Hindlimb muscle (tissue), 1 donor: ENCODE data around the gene DSTYK. TPM values are rescaled to one million over a fixed set of nuclear protein-coding genes. Genes with fewer than 3 reads are reported as not detected.

Experiments used
- DNase-seq: peaks from one replicate; pipeline ENCODE4 v3.0.0-alpha.2; 2013
- polyA plus RNA-seq: library from polyadenylated mRNA; unstranded; fragments of 120-200 nt; gene quantifications from one replicate; pipeline ENCODE4 v1.2.1, GENCODE V29; 2013; ENCODE audit not compliant: insufficient read length

Gene DSTYK
- polyA plus RNA-seq, result 7.4 TPM

DNA sequence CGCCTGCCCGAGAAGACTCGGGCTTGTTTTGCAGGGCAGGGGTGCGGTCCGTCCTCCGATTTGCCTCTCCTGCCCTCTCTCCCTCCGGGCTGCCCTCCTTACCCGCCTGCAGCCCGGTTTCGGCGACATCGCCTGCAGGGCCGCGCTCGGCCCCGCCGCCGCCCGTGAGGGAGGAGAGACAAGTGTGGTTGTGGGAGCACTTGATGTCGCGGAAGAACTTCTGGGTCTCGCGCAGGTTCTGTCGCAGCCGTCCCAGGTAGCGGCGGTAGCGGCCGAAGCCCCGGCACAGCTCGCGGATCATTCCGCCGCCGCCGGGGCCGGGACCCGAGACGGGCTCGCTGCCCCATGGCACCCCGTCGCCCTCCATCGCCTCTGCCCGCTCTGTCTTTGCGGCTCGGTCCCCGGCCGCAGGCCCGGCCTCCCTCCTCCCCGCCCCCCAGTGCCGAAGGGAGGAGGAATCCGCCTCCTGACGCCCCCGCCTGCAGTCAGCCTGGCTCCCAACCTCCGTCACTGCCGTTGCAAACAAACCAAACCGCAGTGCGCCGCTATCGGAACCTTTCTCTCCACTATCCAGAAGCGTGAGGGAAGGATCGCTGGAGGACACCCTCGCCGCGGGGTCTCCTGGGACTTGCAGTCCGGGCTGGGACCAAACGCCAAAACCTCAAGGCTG is at the start of gene DSTYK:
TSS of gene DSTYK (minus strand) at position 534 of the 670 bp plus-strand sequence. CDS start at position 367, 167 bp downstream.
- peak; percentile 94 for DNase-seq

- no peak for DNase-seq
These were observed 48.5 kb upstream of the DSTYK start for GRCh38 chr1:205259998-205260397.

DNA sequence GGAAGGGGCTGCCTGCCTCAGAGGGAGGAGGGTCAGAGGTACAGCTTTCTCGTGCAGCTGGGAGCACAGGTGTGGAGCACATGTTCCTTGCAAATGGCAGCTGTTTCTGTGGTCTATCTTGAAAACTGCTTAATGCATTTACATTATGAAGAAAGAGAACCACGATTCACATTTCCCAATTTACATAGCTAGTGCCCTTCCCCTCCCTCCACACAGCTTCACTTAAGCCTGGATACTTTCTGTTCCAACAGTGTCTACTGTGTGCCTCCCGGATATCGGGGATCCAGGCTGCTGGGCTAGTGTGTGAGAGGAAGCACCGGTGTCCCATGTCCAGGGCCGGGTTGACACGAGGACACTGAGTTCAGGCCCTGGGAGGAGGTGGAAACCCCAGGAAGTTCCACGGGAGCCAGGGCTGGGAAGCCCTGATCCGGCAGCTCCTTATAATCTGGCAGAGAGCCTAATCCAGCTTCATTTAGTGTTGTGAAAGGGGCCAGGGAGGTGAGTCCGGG is 47.9 kb upstream of the DSTYK start:
- DNase-seq, result no peak

GRCh38 chr1:205258719-205259118 is 47.2 kb upstream of the DSTYK start:
- no peak for DNase-seq

DNA sequence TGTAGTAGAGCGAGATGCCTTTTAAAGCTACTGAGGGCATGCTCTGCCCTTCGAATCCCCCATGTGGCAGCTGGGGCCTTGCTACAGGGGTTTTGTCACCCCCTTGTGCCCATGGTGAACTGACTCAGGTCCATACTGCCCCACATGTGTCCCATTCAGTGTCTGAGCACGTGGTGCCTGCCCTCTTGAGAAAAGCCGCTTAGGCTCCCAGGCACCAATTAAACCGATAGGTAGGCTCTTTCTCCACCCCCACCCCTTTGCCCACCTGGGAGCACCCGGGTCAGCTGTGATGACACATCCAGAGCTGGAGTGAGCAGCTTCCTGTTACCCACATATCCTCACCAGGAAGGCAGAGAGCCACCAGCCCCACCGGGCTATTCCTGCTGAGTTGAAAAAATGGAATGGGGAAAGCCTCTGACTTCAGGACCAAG is 46.8 kb upstream of the DSTYK start:
- no peak for DNase-seq

GRCh38 chr1:205257735-205258134 is 46.2 kb upstream of the DSTYK start:
- DNase-seq, result no peak

DNA sequence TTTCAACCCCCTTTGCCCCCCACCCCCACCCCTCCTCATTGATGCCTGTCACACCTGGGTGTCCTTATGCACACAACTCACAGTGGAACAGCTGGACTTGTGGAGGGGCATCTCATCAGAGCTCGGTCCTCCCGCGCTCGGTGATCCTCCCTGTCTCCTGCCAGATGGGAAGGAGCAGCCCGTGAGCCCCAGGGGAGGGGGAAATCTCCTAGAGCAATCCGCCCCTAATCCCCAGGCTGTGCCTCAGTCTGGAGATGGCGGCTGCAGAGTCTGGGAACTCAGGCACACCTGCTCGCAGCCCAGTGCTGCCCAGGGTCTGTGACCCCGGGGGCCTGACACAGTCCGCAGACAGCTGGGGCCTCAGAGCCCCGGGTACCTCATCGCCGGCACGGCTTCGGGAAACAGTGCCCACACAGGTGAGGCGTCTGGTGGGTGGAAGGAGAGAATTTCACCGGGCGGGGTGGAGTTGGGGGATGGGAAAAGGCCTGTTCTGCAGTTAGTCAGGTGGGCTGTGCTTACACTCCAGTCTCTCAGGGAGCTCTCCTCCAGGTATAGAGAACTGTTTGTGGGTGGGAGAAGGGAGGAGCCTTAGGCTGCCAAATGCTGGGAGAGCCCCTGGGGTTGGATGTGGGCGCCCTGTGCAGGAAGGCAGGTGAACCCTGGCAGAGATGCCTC is 45.6 kb upstream of the DSTYK start:
- DNase-seq, result no peak

- peak; percentile 92 for DNase-seq
These were observed 44.7 kb upstream of the DSTYK start for GRCh38 chr1:205255941-205256780.

DNA sequence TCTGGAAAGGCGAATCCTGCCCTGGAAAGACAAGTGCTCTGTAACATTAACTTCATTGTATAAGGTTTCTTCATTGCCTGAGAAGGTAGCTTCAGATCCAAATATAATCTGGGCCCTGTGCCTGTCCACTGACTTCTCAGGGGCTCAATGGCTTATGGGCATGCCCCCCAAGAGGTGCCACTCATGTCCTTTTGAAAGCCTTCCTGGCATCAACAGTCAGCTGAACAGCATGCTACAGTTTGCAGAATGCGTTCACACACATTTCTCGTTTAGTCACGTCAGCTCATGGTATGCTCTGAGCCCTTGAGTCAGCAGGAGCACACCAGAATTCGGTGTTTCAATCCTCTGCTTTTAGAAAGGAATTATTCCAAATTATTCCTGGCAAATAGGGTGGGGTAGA is 40.1 kb upstream of the DSTYK start:
- no peak for DNase-seq

GRCh38 chr1:205250699-205251098 is 39.2 kb upstream of the DSTYK start:
- DNase-seq, result no peak

DNA sequence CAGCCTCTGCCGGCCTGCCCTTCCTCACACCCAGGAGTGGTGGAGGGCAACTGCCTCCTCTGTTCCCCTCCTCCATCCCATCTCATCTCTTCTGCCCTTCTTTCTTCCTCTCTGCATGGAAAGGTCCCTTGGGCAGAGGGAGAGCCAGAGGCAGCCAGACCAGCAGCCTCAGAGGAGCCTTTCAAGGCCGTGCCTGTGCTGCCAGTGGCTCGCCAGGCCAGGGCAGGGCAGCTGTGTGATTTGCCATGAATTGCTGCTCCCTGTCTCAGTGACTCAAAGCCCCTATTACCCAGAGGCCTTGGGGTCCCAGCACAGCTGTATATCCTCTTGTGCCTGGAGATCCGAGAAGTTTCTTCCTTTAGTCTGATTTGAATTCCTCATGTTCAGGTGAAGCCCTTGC is 38.1 kb upstream of the DSTYK start:
- no peak for DNase-seq

- no peak for DNase-seq
These were observed 37.5 kb upstream of the DSTYK start for GRCh38 chr1:205248793-205249601.

GRCh38 chr1:205247130-205247921 is 35.8 kb upstream of the DSTYK start:
- DNase-seq, result no peak

DNA sequence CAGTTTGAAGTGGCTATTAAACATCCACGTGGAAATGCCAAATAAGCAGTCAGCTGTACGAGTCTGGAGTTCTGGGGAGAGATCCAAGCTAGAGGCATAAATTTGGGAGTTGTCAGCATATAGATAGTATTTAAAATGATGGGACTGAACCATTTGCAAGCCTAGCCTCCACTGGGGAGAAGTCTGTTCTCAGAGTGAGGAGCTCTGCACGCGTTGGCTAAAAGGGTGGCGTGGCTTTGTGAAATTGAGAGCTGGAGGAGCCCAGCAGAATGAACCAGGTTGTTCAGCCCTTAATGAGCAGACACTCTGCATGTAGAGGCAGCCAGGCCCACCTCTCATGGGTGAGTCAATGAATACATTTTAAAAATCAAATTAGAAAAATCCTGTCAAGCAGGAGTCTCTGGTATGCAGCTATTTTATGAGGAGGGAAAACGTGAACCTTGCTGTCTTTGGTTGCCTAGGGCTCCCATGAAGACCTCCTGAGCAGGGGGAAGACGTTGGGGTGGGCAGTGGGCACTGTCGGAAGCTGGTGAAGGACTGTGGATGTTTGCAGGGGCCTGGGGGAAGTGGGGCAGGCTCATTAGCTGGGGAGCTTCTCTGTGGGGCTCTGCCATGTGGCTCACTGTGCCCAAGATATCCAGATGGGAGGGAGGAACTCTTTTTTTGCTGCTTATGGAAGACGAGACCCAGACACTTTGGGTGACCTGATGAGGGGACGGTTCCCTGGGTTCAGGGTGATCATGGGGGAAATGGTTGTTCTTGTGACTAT is 35.0 kb upstream of the DSTYK start:
- DNase-seq, result no peak

DNA sequence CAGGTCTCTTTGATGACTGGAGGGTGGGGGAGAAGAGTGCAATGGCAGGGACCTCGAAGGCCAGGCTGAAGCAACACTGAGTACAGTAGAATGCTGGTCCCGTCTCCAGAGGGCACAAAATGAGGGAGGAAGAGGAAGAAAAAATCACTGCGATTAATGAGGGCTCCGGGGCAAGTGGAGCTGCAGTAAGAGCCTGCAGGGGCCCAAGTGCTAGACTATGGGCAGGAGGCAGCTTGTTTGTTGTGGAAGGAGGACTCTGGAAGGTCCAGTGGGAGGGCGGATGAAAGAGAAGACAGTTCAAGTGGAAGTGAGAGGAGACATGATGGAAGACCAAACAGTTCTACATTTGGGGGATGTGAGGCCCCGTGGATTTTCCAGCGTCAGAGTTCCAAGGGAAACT is 33.6 kb upstream of the DSTYK start:
- DNase-seq, result no peak

DNA sequence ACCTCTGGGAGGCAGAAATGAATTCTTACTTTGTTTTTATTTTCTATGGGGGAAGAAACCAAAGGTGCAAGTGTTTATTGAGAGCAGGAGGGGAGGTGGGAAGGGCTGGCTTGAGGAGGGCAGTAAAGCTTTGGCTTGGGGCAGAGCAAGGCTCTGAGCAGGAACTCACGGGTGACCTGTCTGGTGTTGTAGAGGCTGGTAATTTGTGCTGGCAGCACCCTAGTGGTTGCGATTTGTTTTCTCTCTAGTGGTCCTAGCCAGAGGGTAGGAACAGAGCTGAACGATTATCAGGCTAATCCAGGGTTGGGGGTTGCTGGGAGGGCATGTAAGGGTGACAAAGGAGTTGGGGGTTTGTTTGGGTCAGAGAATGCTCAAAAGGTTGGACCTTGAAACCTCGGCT is 32.9 kb upstream of the DSTYK start:
- DNase-seq, result no peak

DNA sequence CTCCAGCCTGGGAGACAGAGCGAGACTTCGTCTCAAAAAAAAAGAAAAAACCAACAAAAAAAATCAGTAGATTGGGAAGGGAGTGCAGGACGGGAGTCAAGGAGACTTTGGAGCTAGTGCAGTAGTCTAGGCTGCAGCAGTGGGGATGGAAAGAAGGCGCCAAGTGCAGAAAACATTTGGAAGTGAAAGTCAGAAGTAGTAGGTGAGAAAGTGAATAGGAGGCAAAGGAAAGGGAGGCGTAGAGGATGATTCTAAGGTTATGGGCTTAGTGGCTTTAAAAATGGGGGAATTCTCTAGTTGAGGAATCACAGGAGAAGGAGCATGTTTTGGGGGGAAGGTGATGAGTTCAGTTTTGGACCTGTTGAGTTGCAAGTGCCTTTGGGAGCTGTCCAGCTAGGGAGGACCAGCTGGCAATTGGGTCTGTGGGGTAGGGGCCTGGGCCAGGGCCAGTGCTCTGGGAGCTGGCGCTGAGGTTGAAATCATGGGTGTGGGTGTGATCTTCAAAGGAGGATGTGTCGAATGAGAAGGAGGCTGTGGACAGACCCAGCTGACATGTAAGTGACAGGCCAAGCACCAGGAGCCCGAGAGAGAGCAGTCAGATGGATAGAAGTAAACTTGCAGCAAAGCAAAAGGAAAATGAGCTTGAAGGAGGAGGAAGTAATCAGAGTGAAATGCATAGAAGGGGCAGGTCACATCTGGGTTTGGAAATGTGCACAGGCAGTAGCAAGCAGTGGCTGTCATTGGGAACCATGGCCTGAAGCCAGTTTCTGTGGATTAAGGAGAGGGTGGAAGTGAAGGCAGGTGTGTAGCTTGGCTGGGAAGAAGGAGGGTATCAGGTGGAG is 32.1 kb upstream of the DSTYK start:
- no peak for DNase-seq

GRCh38 chr1:205241366-205242030 is 30.0 kb upstream of the DSTYK start:
- DNase-seq, result no peak

- no peak for DNase-seq
These were observed 29.1 kb upstream of the DSTYK start for GRCh38 chr1:205240569-205240968.
